A673 (cell line): ENCODE measurements around the gene NUMB.

ENCODE experiments used
- CTCF ChIP-seq: fragments of 300-800, 200-600 bp; sonication (generic); conservative IDR thresholded peaks from 2 replicates; pipeline ENCODE4 v1.5.1; 2017; ENCODE audit warnings: low read depth, mild to moderate bottlenecking, antibody characterized with exemption, low read length, moderate library complexity, mixed read lengths
- EZH2 ChIP-seq: fragments of 200-600 bp; sonication (generic); IDR thresholded peaks from 2 replicates; pipeline ENCODE4 v1.6.1; 2017; ENCODE audit warnings: borderline replicate concordance, low read depth, mild to moderate bottlenecking, mixed read lengths, antibody characterized with exemption, low read length; ENCODE audit not compliant: poor library complexity, severe bottlenecking

GRCh38 chr14:73253323-73253610, 205.1 kb downstream of the NUMB start:
- TF ChIP-seq EZH2 (no peak), CTCF (no peak)
